ENCODE results near the gene PPP1CB. TPM values are rescaled to one million over a fixed set of nuclear protein-coding genes. Genes with fewer than 3 reads are reported as not detected.

The PPP1CB gene
- total and polyA plus RNA-seq, 8 donors, result 144 to 260 (median 185) TPM

GRCh38 chr2:28768952-28769351, 17.3 kb downstream of the PPP1CB start:
- Histone ChIP-seq H3K27ac (no peak overlapping the region), H3K27me3 (no peaks in the 10 kb centered on the region), H3K4me1 (peaks cover 6 to 68% of the 10 kb centered on the region in 2 donors), H3K36me3 (no peaks in the 10 kb centered on the region), H3K9me3 (no peaks in the 10 kb centered on the region), H3K4me3 (no peak overlapping the region)
- TF ChIP-seq CTCF (IDR thresholded peaks at IDR 0.05), result no peak
- ATAC-seq (no peak), DNase-seq (no peak)
- intact Hi-C loops (cut with DNase I), result no loop called here

GRCh38 chr2:28772351-28772750, 20.7 kb downstream of the PPP1CB start:
- Histone ChIP-seq H3K36me3 (peaks cover 0 to 8% of the 10 kb centered on the region in 2 donors), H3K4me1 (peaks cover 6 to 60% of the 10 kb centered on the region in 2 donors), H3K27me3 (no peaks in the 10 kb centered on the region), H3K9me3 (no peaks in the 10 kb centered on the region), H3K27ac (no peak overlapping the region), H3K4me3 (no peak overlapping the region)
- ATAC-seq, result no peak
- DNase-seq, result no peak
- intact Hi-C loops (cut with DNase I), result no loop called here
- TF ChIP-seq CTCF (IDR thresholded peaks at IDR 0.05), result no peak

- peaks cover 0 to 48% of the 10 kb centered on the region in 2 donors for H3K36me3 ChIP-seq
- ATAC-seq (no peak), DNase-seq (no peak)
- TF ChIP-seq CTCF (IDR thresholded peaks at IDR 0.05), result no peak
- no peak overlapping the region for H3K4me3 ChIP-seq
- no peaks in the 10 kb centered on the region for H3K9me3 ChIP-seq
- H3K27me3 ChIP-seq, result no peaks in the 10 kb centered on the region
- peaks cover 6 to 35% of the 10 kb centered on the region in 2 donors for H3K4me1 ChIP-seq
- H3K27ac ChIP-seq, result no peak overlapping the region
- intact Hi-C loops (cut with DNase I), result no loop called here
These were observed 24.8 kb downstream of the PPP1CB start for GRCh38 chr2:28776471-28776870.

- H3K27ac ChIP-seq, result no peak overlapping the region
- no peaks in the 10 kb centered on the region for H3K9me3 ChIP-seq
- intact Hi-C loops (cut with DNase I), result no loop called here
- ATAC-seq, result no peak
- H3K27me3 ChIP-seq, result no peaks in the 10 kb centered on the region
- peaks cover 2 to 23% of the 10 kb centered on the region in 2 donors for H3K4me1 ChIP-seq
- no peak overlapping the region for H3K4me3 ChIP-seq
- H3K36me3 ChIP-seq, result peaks cover 0 to 67% of the 10 kb centered on the region in 2 donors
- no peak for TF ChIP-seq CTCF (IDR thresholded peaks at IDR 0.05)
- DNase-seq, result no peak
These were observed 26.8 kb downstream of the PPP1CB start for GRCh38 chr2:28778392-28778791.

- Histone ChIP-seq H3K36me3 (peaks cover 0 to 74% of the 10 kb centered on the region in 2 donors), H3K27me3 (no peaks in the 10 kb centered on the region), H3K4me3 (no peak overlapping the region), H3K4me1 (peaks cover 0 to 18% of the 10 kb centered on the region in 2 donors), H3K27ac (no peak overlapping the region), H3K9me3 (no peaks in the 10 kb centered on the region)
- TF ChIP-seq CTCF (IDR thresholded peaks at IDR 0.05), result no peak
- ATAC-seq (no peak), DNase-seq (no peak)
- intact Hi-C loops (cut with DNase I), result no loop called here
These were observed 27.4 kb downstream of the PPP1CB start for GRCh38 chr2:28779001-28779400.

All from left lung (tissue), 10 donors.